Parathyroid adenoma (tissue), 2 donors: ENCODE data around the gene OTOGL.

ENCODE experiments used
- H2AFZ ChIP-seq: fragments of 300-600 bp; sonication (generic); one replicate; pipeline ENCODE4 v1.7.0; 2017; ENCODE audit warnings: antibody characterized with exemption, mild to moderate bottlenecking
- H3K27ac ChIP-seq: fragments of 300-600 bp; sonication (generic); one replicate; pipeline ENCODE4 v1.7.0; 2017
- H3K27me3 ChIP-seq: fragments of 300-600 bp; sonication (generic); one replicate; pipeline ENCODE4 v1.7.0; 2017; ENCODE audit warnings: low read length; ENCODE audit not compliant: control insufficient read depth, insufficient read depth
- H3K36me3 ChIP-seq: fragments of 300-600 bp; sonication (generic); one replicate; pipeline ENCODE4 v1.7.0; 2017; ENCODE audit warnings: low read length; ENCODE audit not compliant: control insufficient read depth, insufficient read depth
- H3K4me1 ChIP-seq: fragments of 300-600 bp; sonication (generic); one replicate; pipeline ENCODE4 v1.7.0; 2017; ENCODE audit warnings: control low read depth
- H3K4me2 ChIP-seq: fragments of 300-600 bp; sonication (generic); one replicate; pipeline ENCODE4 v1.7.0; 2017; ENCODE audit warnings: low read length
- H3K4me3 ChIP-seq: fragments of 300-600 bp; sonication (generic); one replicate; pipeline ENCODE4 v1.7.0; 2017; ENCODE audit warnings: low read depth, low read length
- H3K79me2 ChIP-seq: fragments of 300-600 bp; sonication (generic); one replicate; pipeline ENCODE4 v1.7.0; 2017; ENCODE audit warnings: control low read depth
- H3K9ac ChIP-seq: fragments of 300-600 bp; sonication (generic); one replicate; pipeline ENCODE4 v1.7.0; 2017; ENCODE audit warnings: mild to moderate bottlenecking
- H3K9me3 ChIP-seq: fragments of 300-600 bp; sonication (generic); one replicate; pipeline ENCODE4 v1.7.0; 2017; ENCODE audit warnings: low read length; ENCODE audit not compliant: control insufficient read depth
- TF ChIP-seq, protein P1 (sequence below): fragments of 300-600 bp; sonication (generic); IDR thresholded peaks from one replicate; pipeline ENCODE4 v1.7.0; 2017; ENCODE audit warnings: antibody characterized with exemption, mild to moderate bottlenecking
- donor health status: primary hyperparathyroidism.

The OTOGL gene

DNA sequence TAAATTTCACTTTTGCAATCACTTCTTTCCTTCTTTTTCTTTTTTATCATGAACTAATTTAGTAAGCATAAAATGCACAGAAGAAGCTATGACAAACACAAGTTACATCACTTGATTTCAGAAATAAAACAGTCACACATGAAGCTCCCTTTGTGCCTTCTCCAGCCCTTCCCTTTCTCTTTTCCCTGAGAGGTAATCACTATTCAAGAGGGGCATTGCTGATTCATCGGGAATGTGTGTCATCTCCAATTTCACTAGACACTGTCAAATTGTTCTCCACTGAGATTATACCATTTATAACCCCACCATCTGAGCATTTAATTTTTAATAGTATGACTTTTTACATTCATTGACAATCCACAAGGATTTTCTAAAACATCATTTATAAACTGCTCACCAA, 253.1 kb downstream of the OTOGL start:
- H3K9me3 ChIP-seq, result no peaks in the 10 kb centered on the region
- H3K36me3 ChIP-seq, result no peaks in the 10 kb centered on the region
- no peak overlapping the region for H3K4me2 ChIP-seq
- no peak overlapping the region for H2AFZ ChIP-seq
- H3K79me2 ChIP-seq, result no peaks in the 10 kb centered on the region
- H3K27ac ChIP-seq, result no peak overlapping the region
- H3K9ac ChIP-seq, result no peak overlapping the region
- TF ChIP-seq, protein P1, sequence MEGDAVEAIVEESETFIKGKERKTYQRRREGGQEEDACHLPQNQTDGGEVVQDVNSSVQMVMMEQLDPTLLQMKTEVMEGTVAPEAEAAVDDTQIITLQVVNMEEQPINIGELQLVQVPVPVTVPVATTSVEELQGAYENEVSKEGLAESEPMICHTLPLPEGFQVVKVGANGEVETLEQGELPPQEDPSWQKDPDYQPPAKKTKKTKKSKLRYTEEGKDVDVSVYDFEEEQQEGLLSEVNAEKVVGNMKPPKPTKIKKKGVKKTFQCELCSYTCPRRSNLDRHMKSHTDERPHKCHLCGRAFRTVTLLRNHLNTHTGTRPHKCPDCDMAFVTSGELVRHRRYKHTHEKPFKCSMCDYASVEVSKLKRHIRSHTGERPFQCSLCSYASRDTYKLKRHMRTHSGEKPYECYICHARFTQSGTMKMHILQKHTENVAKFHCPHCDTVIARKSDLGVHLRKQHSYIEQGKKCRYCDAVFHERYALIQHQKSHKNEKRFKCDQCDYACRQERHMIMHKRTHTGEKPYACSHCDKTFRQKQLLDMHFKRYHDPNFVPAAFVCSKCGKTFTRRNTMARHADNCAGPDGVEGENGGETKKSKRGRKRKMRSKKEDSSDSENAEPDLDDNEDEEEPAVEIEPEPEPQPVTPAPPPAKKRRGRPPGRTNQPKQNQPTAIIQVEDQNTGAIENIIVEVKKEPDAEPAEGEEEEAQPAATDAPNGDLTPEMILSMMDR, result no peak
- no peaks in the 10 kb centered on the region for H3K27me3 ChIP-seq
- H3K4me3 ChIP-seq, result no peak overlapping the region
- H3K4me1 ChIP-seq, result no peaks in the 10 kb centered on the region

DNA sequence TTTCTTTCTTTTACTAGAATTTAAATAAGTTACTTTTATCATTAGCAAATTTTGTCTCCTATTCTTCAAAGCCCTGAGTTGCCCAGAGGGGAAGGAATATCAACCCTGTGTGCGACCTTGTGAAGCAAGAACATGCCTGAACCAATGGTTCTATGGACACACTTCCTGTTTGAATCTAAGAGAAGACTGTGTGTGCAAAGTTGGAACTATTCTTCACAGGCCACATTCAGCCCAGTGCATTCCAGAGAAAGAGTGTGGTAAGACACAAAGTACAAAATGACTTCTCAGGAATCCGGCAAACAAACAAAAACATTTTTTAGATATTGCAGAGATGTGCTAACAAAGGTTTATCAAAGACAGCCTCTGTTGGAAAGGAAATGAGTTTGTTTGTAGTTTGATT, 253.9 kb downstream of the OTOGL start:
- Histone ChIP-seq H3K4me2 (no peak overlapping the region), H3K36me3 (no peaks in the 10 kb centered on the region), H3K4me1 (no peaks in the 10 kb centered on the region), H3K4me3 (no peak overlapping the region), H3K9me3 (no peaks in the 10 kb centered on the region), H3K9ac (no peak overlapping the region), H3K27me3 (no peaks in the 10 kb centered on the region), H3K27ac (no peak overlapping the region), H3K79me2 (no peaks in the 10 kb centered on the region), H2AFZ (no peak overlapping the region)
- TF ChIP-seq, protein P1, result no peak

DNA sequence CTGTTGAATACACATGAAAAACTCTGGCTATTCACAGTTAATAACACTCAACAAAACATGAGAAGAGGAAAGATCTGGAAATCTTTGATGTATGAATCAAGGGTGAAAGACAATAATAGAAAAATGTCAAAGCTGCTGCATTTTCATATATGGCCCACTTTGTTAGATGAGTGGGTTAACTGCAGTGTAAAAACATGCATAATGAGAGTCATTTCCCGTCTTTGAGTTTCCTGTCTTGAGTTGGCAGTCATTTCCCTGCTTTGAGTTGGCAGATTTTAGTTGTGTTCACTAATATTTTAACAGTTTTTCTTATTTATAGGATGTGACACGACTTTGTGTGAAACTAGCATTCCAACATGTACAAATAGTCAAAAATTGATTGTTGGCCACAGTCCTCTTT, 256.8 kb downstream of the OTOGL start:
- TF ChIP-seq, protein P1, result no peak

DNA sequence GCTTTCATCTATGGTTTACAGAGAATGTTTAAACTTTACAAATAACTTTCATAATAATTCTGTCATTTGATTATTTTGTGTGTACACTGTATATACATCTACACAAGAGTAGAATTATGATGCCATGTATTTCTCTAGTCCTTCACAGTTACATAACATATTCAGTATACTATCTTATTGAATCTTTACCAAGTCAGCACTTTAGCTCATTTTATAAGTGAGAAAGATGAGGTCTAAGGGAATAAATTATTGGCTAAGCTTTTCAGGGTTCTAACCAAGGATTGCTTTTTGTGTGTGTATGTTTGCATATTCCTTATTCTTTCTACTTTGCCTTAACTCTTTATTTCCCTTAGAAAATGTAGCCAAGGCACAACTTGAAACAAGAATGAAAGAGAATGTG, 260.4 kb downstream of the OTOGL start:
- no peak overlapping the region for H3K27ac ChIP-seq
- no peaks in the 10 kb centered on the region for H3K27me3 ChIP-seq
- no peaks in the 10 kb centered on the region for H3K9me3 ChIP-seq
- no peak overlapping the region for H3K4me3 ChIP-seq
- H3K9ac ChIP-seq, result no peak overlapping the region
- no peak overlapping the region for H2AFZ ChIP-seq
- TF ChIP-seq, protein P1, result no peak
- H3K36me3 ChIP-seq, result peaks cover 2% of the 10 kb centered on the region
- H3K79me2 ChIP-seq, result no peaks in the 10 kb centered on the region
- H3K4me2 ChIP-seq, result no peak overlapping the region
- H3K4me1 ChIP-seq, result no peaks in the 10 kb centered on the region

More for the DNA sequence above, 256.8 kb downstream of the OTOGL start:
- Histone ChIP-seq H2AFZ (no peak overlapping the region), H3K36me3 (no peaks in the 10 kb centered on the region), H3K4me1 (no peaks in the 10 kb centered on the region), H3K9me3 (no peaks in the 10 kb centered on the region), H3K4me2 (no peak overlapping the region), H3K4me3 (no peak overlapping the region), H3K27me3 (no peaks in the 10 kb centered on the region), H3K79me2 (no peaks in the 10 kb centered on the region), H3K9ac (no peak overlapping the region), H3K27ac (no peak overlapping the region)

DNA sequence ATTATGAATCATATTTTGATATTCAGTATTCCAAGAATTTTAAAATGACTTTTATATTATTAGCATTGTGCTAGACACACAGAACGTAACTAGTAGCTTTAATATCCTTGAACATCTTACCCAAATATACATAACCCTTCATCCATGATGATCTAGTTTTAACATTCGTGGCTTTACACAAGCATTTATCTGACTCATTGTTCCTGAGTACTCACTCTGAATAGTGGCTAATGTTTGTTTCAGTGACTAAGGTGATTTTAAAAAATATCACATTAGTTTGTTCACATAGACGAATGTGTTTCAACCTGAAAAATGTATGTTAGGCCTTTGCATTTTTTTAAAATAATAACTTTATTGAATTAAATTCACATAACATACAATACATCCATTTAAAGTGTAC, 264.7 kb downstream of the OTOGL start:
- Histone ChIP-seq H3K4me2 (no peak overlapping the region), H2AFZ (no peak overlapping the region), H3K27me3 (no peaks in the 10 kb centered on the region), H3K36me3 (peaks cover 2% of the 10 kb centered on the region), H3K9me3 (no peaks in the 10 kb centered on the region), H3K9ac (no peak overlapping the region), H3K79me2 (no peaks in the 10 kb centered on the region), H3K27ac (no peak overlapping the region), H3K4me1 (no peaks in the 10 kb centered on the region), H3K4me3 (no peak overlapping the region)
- TF ChIP-seq, protein P1, result no peak
